Neural crest cell (in vitro differentiated cells): ENCODE results near the gene FANCC. TPM values are rescaled to one million over a fixed set of nuclear protein-coding genes. Genes with fewer than 3 reads are reported as not detected.

ENCODE experiments used
- DNase-seq: peaks from one replicate; pipeline ENCODE4 v3.0.0; 2021; ENCODE audit warnings: low read depth, mixed read lengths, low spot score
- H3K27ac Mint-ChIP-seq: one replicate; pipeline ENCODE4 v1.8.0; 2021; ENCODE audit warnings: mild to moderate bottlenecking, mixed read lengths; ENCODE audit not compliant: unreplicated experiment
- H3K27me3 Mint-ChIP-seq: 2 replicates; pipeline ENCODE4 v1.8.0; 2021; ENCODE audit warnings: low read depth, mild to moderate bottlenecking, mixed read lengths
- H3K36me3 Mint-ChIP-seq: 2 replicates; pipeline ENCODE4 v1.8.0; 2021; ENCODE audit warnings: low read depth, mild to moderate bottlenecking, mixed read lengths
- H3K4me1 Mint-ChIP-seq: 2 replicates; pipeline ENCODE4 v1.8.0; 2021; ENCODE audit warnings: mixed read lengths
- H3K4me3 Mint-ChIP-seq: one replicate; pipeline ENCODE4 v1.8.0; 2021; ENCODE audit warnings: mild to moderate bottlenecking, mixed read lengths
- H3K9me3 Mint-ChIP-seq: 2 replicates; pipeline ENCODE4 v1.8.0; 2021; ENCODE audit warnings: mixed read lengths
- CTCF ChIP-seq: fragments of 200-600 bp; sonication (generic); conservative IDR thresholded peaks from 2 replicates; pipeline ENCODE4 v1.5.0; 2021; ENCODE audit warnings: antibody characterized with exemption, mild to moderate bottlenecking
- total RNA-seq: library from RNA; stranded (reverse); gene quantifications from 2 replicates; pipeline ENCODE4 v1.2.1, GENCODE V29; 2021

The FANCC gene
- total RNA-seq, 1 donor from 2014 or later = 24.6 TPM

- Mint-ChIP-seq H3K36me3 (peaks cover 3% of the 10 kb centered on the region), H3K4me3 (no peak overlapping the region), H3K4me1 (peaks cover 15% of the 10 kb centered on the region), H3K27ac (no peak overlapping the region), H3K9me3 (no peaks in the 10 kb centered on the region), H3K27me3 (no peaks in the 10 kb centered on the region)
- no peak for TF ChIP-seq CTCF
- no peak for DNase-seq
These were observed 183.0 kb downstream of the FANCC start for GRCh38 chr9:95134457-95134881.

GRCh38 chr9:95133325-95133705 is 184.2 kb downstream of the FANCC start:
- no peak overlapping the region for H3K27ac Mint-ChIP-seq
- peaks cover 20% of the 10 kb centered on the region for H3K4me1 Mint-ChIP-seq
- no peak for DNase-seq

GRCh38 chr9:95132366-95133324 is 184.9 kb downstream of the FANCC start:
- Mint-ChIP-seq H3K9me3 (no peaks in the 10 kb centered on the region), H3K27ac (no peak overlapping the region), H3K36me3 (peaks cover 2% of the 10 kb centered on the region), H3K27me3 (no peaks in the 10 kb centered on the region), H3K4me3 (no peak overlapping the region), H3K4me1 (peaks cover 24% of the 10 kb centered on the region)
- no peak for DNase-seq
- no peak for TF ChIP-seq CTCF

More at GRCh38 chr9:95133325-95133705, 184.2 kb downstream of the FANCC start:
- Mint-ChIP-seq H3K36me3 (peaks cover 3% of the 10 kb centered on the region), H3K27me3 (no peaks in the 10 kb centered on the region), H3K9me3 (no peaks in the 10 kb centered on the region), H3K4me3 (no peak overlapping the region)
- no peak for TF ChIP-seq CTCF

- peak; percentile 89 for TF ChIP-seq CTCF
- Mint-ChIP-seq H3K27me3 (no peaks in the 10 kb centered on the region), H3K4me3 (no peak overlapping the region), H3K36me3 (no peaks in the 10 kb centered on the region), H3K27ac (no peak overlapping the region), H3K4me1 (peaks cover 28% of the 10 kb centered on the region), H3K9me3 (no peaks in the 10 kb centered on the region)
- DNase-seq = peak; percentile 76
These were observed 186.2 kb downstream of the FANCC start for GRCh38 chr9:95131023-95131943.

- Mint-ChIP-seq H3K27ac (no peak overlapping the region), H3K9me3 (no peaks in the 10 kb centered on the region), H3K27me3 (no peaks in the 10 kb centered on the region), H3K36me3 (no peaks in the 10 kb centered on the region), H3K4me1 (peaks cover 28% of the 10 kb centered on the region), H3K4me3 (no peak overlapping the region)
- no peak for TF ChIP-seq CTCF
- no peak for DNase-seq
These were observed 187.0 kb downstream of the FANCC start for GRCh38 chr9:95130484-95130883.
